CD4-positive, alpha-beta memory T cell (primary cell): Measurements from ENCODE around the gene TSEN2. TPM values are rescaled to one million over a fixed set of nuclear protein-coding genes. Genes with fewer than 3 reads are reported as not detected.

ENCODE experiments used
- CTCF ChIA-PET: fragments of 350-600 bp; sonication (Branson Sonifier 250); formaldehyde crosslinking; loops from one replicate; lab custom pipeline; 2021; ENCODE audit warnings: inconsistent platforms; ENCODE audit not compliant: partially characterized antibody; lab: Charles Lee
- POLR2A ChIA-PET: fragments of 350-600 bp; sonication (Branson Sonifier 250); formaldehyde crosslinking; loops from one replicate; lab custom pipeline; 2021; ENCODE audit not compliant: partially characterized antibody; lab: Charles Lee
- DNase-seq, 5 donors: peaks; one replicate each; pipeline versions ENCODE4 v3.0.0 to v3.0.0-alpha.2; 2020 to 2022; ENCODE audit warnings: mixed read lengths in 1 of 5
- H3K27ac ChIP-seq: one replicate; pipeline ENCODE4 v1.7.0; 2013; ENCODE audit warnings: low read depth, low read length
- H3K27me3 ChIP-seq: 2 replicates; pipeline ENCODE4 v1.7.0; 2013; ENCODE audit warnings: mild to moderate bottlenecking, low read length, moderate library complexity; ENCODE audit not compliant: insufficient read depth
- H3K36me3 ChIP-seq: 2 replicates; pipeline ENCODE4 v1.7.0; 2013; ENCODE audit warnings: mild to moderate bottlenecking, low read length, moderate library complexity; ENCODE audit not compliant: insufficient read depth
- H3K4me1 ChIP-seq: 2 replicates; pipeline ENCODE4 v1.7.0; 2013; ENCODE audit warnings: mild to moderate bottlenecking, low read length, moderate library complexity; ENCODE audit not compliant: insufficient read depth
- H3K4me3 ChIP-seq, 2 donors: one replicate each; pipeline ENCODE4 v1.7.0; 2013; ENCODE audit warnings: low read length in 2 of 2, mild to moderate bottlenecking in 1 of 2
- H3K9me3 ChIP-seq, 2 donors: one replicate each; pipeline ENCODE4 v1.7.0; 2013; ENCODE audit warnings: low read length in 2 of 2, control low read depth in 1 of 2; ENCODE audit not compliant: control insufficient read depth in 1 of 2
- H3K27ac Mint-ChIP-seq, 7 donors: one replicate each; pipeline ENCODE4 v1.8.0; 2020 to 2021; ENCODE audit warnings: mixed read lengths in 7 of 7, mild to moderate bottlenecking in 6 of 7, inconsistent platforms in 3 of 7, moderate library complexity in 3 of 7
- H3K27me3 Mint-ChIP-seq, 2 donors: one replicate each; pipeline ENCODE4 v1.8.0; 2020 to 2021; ENCODE audit warnings: mixed read lengths in 2 of 2
- H3K36me3 Mint-ChIP-seq, 2 donors: one replicate each; pipeline ENCODE4 v1.8.0; 2020 to 2021; ENCODE audit warnings: mixed read lengths in 2 of 2, inconsistent platforms in 1 of 2, mild to moderate bottlenecking in 1 of 2
- H3K4me1 Mint-ChIP-seq, 4 donors: one replicate each; pipeline ENCODE4 v1.8.0; 2020 to 2021; ENCODE audit warnings: mixed read lengths in 4 of 4, mild to moderate bottlenecking in 1 of 4
- H3K4me3 Mint-ChIP-seq, 8 donors: one replicate each; pipeline ENCODE4 v1.8.0; 2020 to 2021; ENCODE audit warnings: mixed read lengths in 8 of 8, mild to moderate bottlenecking in 7 of 8, moderate library complexity in 6 of 8, inconsistent platforms in 3 of 8
- H3K9me3 Mint-ChIP-seq, 8 donors: one replicate each; pipeline ENCODE4 v1.8.0; 2020 to 2021; ENCODE audit warnings: mixed read lengths in 8 of 8, mild to moderate bottlenecking in 5 of 8, inconsistent platforms in 3 of 8, moderate library complexity in 1 of 8
- intact Hi-C: fragments of 100-400 bp; cut with micrococcal nuclease; formaldehyde crosslinking; loops from one replicate; pipeline ENCODE4 v1.15.1; 2023
- polyA plus RNA-seq, 2 donors: library from polyadenylated mRNA; unstranded; fragments of 300-500 nt; fragmentation: Illumina TruSeq; gene quantifications; one replicate each; pipeline ENCODE4 v1.2.3, GENCODE V29; 2021
- total RNA-seq, 2 experiments: library from RNA; stranded (reverse); gene quantifications; one replicate each; pipeline ENCODE4 v1.2.3, GENCODE V29; 2021

Gene TSEN2
- total and polyA plus RNA-seq, 4 experiments from 2014 or later: 11.2 to 19.6 (median 16.2) TPM

GRCh38 chr3:12512534-12513118 lies 28.3 kb downstream of the TSEN2 start:
- peaks cover 0 to 3% (median under 1%) of the 10 kb centered on the region in 4 donors for H3K4me1 Mint-ChIP-seq
- peaks cover 13 to 33% of the 10 kb centered on the region in 2 donors for H3K36me3 Mint-ChIP-seq
- Histone ChIP-seq H3K36me3 (no peaks in the 10 kb centered on the region), H3K9me3 (no peaks in the 10 kb centered on the region), H3K4me1 (no peaks in the 10 kb centered on the region), H3K27me3 (no peaks in the 10 kb centered on the region), H3K4me3 (no peak overlapping the region), H3K27ac (no peak overlapping the region)
- intact Hi-C loops: no loop called here
- DNase-seq: no peak
- no peaks in the 10 kb centered on the region for H3K9me3 Mint-ChIP-seq
- no peak overlapping the region for H3K4me3 Mint-ChIP-seq
- ChIA-PET CTCF (no interaction called here), POLR2A (no interaction called here)
- peak overlapping the region in 1 of 7 donors; percentile 66 for H3K27ac Mint-ChIP-seq
- no peaks in the 10 kb centered on the region for H3K27me3 Mint-ChIP-seq

- H3K27ac Mint-ChIP-seq: peak overlapping the region in 2 of 7 donors; percentile 18
- POLR2A ChIA-PET: no interaction called here
These were observed 29.6 kb downstream of the TSEN2 start for GRCh38 chr3:12513694-12514446.

GRCh38 chr3:12515631-12516030 lies 31.4 kb downstream of the TSEN2 start:
- Histone ChIP-seq H3K36me3 (no peaks in the 10 kb centered on the region), H3K27me3 (no peaks in the 10 kb centered on the region), H3K27ac (no peak overlapping the region), H3K4me3 (no peak overlapping the region), H3K9me3 (no peaks in the 10 kb centered on the region), H3K4me1 (no peaks in the 10 kb centered on the region)
- intact Hi-C loops: no loop called here
- H3K9me3 Mint-ChIP-seq: no peaks in the 10 kb centered on the region
- H3K27me3 Mint-ChIP-seq: no peaks in the 10 kb centered on the region
- H3K36me3 Mint-ChIP-seq: peaks cover 16 to 26% of the 10 kb centered on the region in 2 donors
- ChIA-PET POLR2A (no interaction called here), CTCF (no interaction called here)
- H3K4me1 Mint-ChIP-seq: peaks cover 0 to 3% (median under 1%) of the 10 kb centered on the region in 4 donors
- H3K4me3 Mint-ChIP-seq: no peak overlapping the region
- DNase-seq: no peak
- no peak overlapping the region for H3K27ac Mint-ChIP-seq

More at GRCh38 chr3:12513694-12514446, 29.6 kb downstream of the TSEN2 start:
- intact Hi-C loops: no loop called here
- peaks cover 0 to 3% (median under 1%) of the 10 kb centered on the region in 4 donors for H3K4me1 Mint-ChIP-seq
- H3K4me3 Mint-ChIP-seq: no peak overlapping the region
- DNase-seq: no peak
- no peaks in the 10 kb centered on the region for H3K4me1 ChIP-seq
- peaks cover 11 to 28% of the 10 kb centered on the region in 2 donors for H3K36me3 Mint-ChIP-seq
- H3K27me3 ChIP-seq: no peaks in the 10 kb centered on the region
- no peaks in the 10 kb centered on the region for H3K9me3 ChIP-seq
- H3K36me3 ChIP-seq: no peaks in the 10 kb centered on the region
- H3K27me3 Mint-ChIP-seq: no peaks in the 10 kb centered on the region
- no peaks in the 10 kb centered on the region for H3K9me3 Mint-ChIP-seq
- H3K4me3 ChIP-seq: no peak overlapping the region
- CTCF ChIA-PET: interaction anchor here (1.3 kb wide), 1 partner anchor 9 kb away, joined by 3 read pairs; no protein-coding TSS in a partner anchor
- no peak overlapping the region for H3K27ac ChIP-seq

- H3K27ac Mint-ChIP-seq: no peak overlapping the region
- intact Hi-C loops: no loop called here
- no peak for DNase-seq
- no peaks in the 10 kb centered on the region for H3K9me3 ChIP-seq
- peaks cover 22 to 30% of the 10 kb centered on the region in 2 donors for H3K36me3 Mint-ChIP-seq
- no peaks in the 10 kb centered on the region for H3K4me1 ChIP-seq
- H3K27me3 ChIP-seq: no peaks in the 10 kb centered on the region
- no peak overlapping the region for H3K27ac ChIP-seq
- CTCF ChIA-PET: no interaction called here
- POLR2A ChIA-PET: no interaction called here
- H3K27me3 Mint-ChIP-seq: no peaks in the 10 kb centered on the region
- peaks cover 0 to 3% (median under 1%) of the 10 kb centered on the region in 4 donors for H3K4me1 Mint-ChIP-seq
- H3K4me3 ChIP-seq: no peak overlapping the region
- no peak overlapping the region for H3K4me3 Mint-ChIP-seq
- H3K36me3 ChIP-seq: no peaks in the 10 kb centered on the region
- H3K9me3 Mint-ChIP-seq: no peaks in the 10 kb centered on the region
These were observed 32.6 kb downstream of the TSEN2 start for GRCh38 chr3:12516873-12517272.

DNA sequence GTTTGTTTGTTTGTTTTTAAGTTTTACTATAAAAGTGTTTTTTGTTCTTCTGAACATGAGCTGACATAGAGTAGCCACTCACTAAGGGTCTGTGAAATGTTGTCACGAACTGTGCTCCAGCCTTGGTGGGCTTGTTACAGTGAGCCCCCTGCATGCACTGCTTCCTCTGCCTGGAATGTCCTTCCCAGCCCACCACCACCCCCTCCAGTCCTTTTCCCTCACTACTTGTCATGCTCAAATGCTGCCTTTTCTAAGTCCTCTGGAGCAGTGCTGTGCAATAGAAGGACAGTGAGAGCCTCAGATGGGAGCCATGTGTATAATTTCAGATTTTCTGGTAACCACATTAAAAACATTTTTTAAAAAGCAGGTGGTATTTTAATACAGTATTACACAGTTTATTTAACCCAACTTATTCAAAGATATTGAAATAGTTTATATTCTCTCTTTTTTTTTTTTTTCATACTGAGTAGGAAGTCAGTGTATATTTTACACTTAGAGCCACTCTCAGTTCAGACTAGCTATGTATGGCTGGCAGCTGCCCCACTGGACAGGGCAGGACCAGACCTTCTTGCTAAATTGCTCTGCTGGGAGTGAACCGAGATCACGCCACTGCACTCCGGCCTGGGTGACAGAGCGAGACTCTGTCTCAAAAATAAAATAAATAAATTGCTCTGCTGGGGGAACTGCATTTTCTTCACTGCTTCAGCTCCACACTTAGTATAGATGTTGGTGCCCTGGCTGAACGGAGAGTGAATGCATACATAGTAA lies 34.2 kb downstream of the TSEN2 start:
- ChIA-PET POLR2A (interaction anchor here (0.7 kb wide), 1 partner anchor 12 kb away, joined by 4 read pairs; no protein-coding TSS in a partner anchor), CTCF (no interaction called here)
- H3K36me3 ChIP-seq: peaks cover 3% of the 10 kb centered on the region
- no peaks in the 10 kb centered on the region for H3K9me3 Mint-ChIP-seq
- H3K27me3 ChIP-seq: no peaks in the 10 kb centered on the region
- intact Hi-C loops: no loop called here
- no peak overlapping the region for H3K4me3 ChIP-seq
- no peak for DNase-seq
- H3K27ac ChIP-seq: no peak overlapping the region
- H3K9me3 ChIP-seq: no peaks in the 10 kb centered on the region
- H3K4me3 Mint-ChIP-seq: no peak overlapping the region
- peaks cover 26 to 33% of the 10 kb centered on the region in 2 donors for H3K36me3 Mint-ChIP-seq
- no peaks in the 10 kb centered on the region for H3K4me1 ChIP-seq
- H3K27ac Mint-ChIP-seq: peak overlapping the region in 1 of 7 donors; percentile 18
- no peaks in the 10 kb centered on the region for H3K27me3 Mint-ChIP-seq
- peaks cover 0 to 1% (median 0%) of the 10 kb centered on the region in 4 donors for H3K4me1 Mint-ChIP-seq

DNA sequence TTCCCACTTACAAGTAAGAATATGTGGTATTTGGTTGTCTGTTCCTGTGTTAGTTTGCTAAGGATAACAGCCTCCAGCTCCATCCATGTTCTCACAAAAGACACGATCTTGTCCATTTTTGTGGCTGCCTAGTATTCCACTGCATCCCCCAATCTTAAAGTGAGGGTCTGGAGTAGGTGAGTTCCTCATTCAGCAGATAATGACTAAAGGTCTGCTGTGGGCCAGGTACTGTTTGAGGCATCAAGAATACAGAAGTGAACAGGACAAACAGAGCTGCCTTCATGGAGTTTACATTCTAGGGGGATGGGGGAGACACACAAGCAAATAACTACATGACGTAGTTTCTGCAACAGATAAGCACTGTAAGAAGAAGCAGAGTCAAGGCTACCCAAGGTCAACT lies 36.7 kb downstream of the TSEN2 start:
- POLR2A ChIA-PET: no interaction called here
- DNase-seq: no peak
- H3K27ac Mint-ChIP-seq: no peak overlapping the region
- CTCF ChIA-PET: no interaction called here
- Histone ChIP-seq H3K27me3 (no peaks in the 10 kb centered on the region), H3K9me3 (no peaks in the 10 kb centered on the region), H3K4me1 (no peaks in the 10 kb centered on the region), H3K36me3 (peaks cover 3% of the 10 kb centered on the region), H3K4me3 (no peak overlapping the region), H3K27ac (no peak overlapping the region)
- H3K36me3 Mint-ChIP-seq: peaks cover 21 to 28% of the 10 kb centered on the region in 2 donors
- intact Hi-C loops: no loop called here
- no peaks in the 10 kb centered on the region for H3K4me1 Mint-ChIP-seq
- no peak overlapping the region for H3K4me3 Mint-ChIP-seq
- H3K27me3 Mint-ChIP-seq: no peaks in the 10 kb centered on the region
- H3K9me3 Mint-ChIP-seq: no peaks in the 10 kb centered on the region

- H3K4me3 Mint-ChIP-seq: no peak overlapping the region
- Histone ChIP-seq H3K9me3 (no peaks in the 10 kb centered on the region), H3K27ac (no peak overlapping the region), H3K4me3 (no peak overlapping the region), H3K4me1 (no peaks in the 10 kb centered on the region), H3K36me3 (peaks cover 3% of the 10 kb centered on the region), H3K27me3 (no peaks in the 10 kb centered on the region)
- no peaks in the 10 kb centered on the region for H3K9me3 Mint-ChIP-seq
- no peak overlapping the region for H3K27ac Mint-ChIP-seq
- no peaks in the 10 kb centered on the region for H3K4me1 Mint-ChIP-seq
- peaks cover 31 to 37% of the 10 kb centered on the region in 2 donors for H3K36me3 Mint-ChIP-seq
- ChIA-PET CTCF (interaction anchor here (1.4 kb wide), 1 partner anchor 9 kb away, joined by 3 read pairs; no protein-coding TSS in a partner anchor), POLR2A (no interaction called here)
- intact Hi-C loops: no loop called here
- no peak for DNase-seq
- no peaks in the 10 kb centered on the region for H3K27me3 Mint-ChIP-seq
These were observed 38.4 kb downstream of the TSEN2 start for GRCh38 chr3:12522721-12523120.
